ENCODE measurements around the gene TDRD6.

DNA sequence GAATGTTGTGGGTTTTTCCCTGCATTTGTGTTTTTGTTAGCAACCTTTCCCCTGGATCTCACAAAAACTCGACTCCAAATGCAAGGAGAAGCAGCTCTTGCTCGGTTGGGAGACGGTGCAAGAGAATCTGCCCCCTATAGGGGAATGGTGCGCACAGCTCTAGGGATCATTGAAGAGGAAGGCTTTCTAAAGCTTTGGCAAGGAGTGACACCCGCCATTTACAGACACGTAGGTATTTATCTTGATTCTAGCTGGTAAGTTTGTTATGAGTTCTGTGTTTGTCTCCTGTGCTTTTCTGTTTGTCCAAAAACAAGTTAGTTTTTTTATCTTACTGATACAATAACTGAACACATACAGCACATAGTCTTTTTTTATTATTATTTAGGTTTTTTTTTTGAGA, 31.9 kb upstream of the TDRD6 start:
- TF ChIP-seq POLR2A (IDR thresholded peaks at IDR 0.05; ENCODE audit: low read length) (no peak), GATA1 (IDR thresholded peaks at IDR 0.05; ENCODE audit: low read depth, low read length) (no peak)

Measured in erythroblast (primary cell).